Nucleus accumbens (tissue), 56 donors: ENCODE measurements around the gene CCNY.

ENCODE experiments used
- DNase-seq, 56 donors: peaks; one replicate each; lab custom pipeline; 2025; lab: John Stamatoyannopoulos, UW

Gene CCNY

GRCh38 chr10:35423505-35424306, 87.4 kb downstream of the CCNY start:
- DNase-seq: no peak

GRCh38 chr10:35424680-35425285, 88.5 kb downstream of the CCNY start:
- DNase-seq: no peak

- no peak for DNase-seq
Observed at GRCh38 chr10:35425595-35425994, 89.3 kb downstream of the CCNY start.

- DNase-seq: peak in 1 of 56 donors; percentile 24
Observed at GRCh38 chr10:35426657-35427056, 90.3 kb downstream of the CCNY start.

GRCh38 chr10:35427543-35427942, 91.2 kb downstream of the CCNY start:
- no peak for DNase-seq

GRCh38 chr10:35428521-35428920, 92.2 kb downstream of the CCNY start:
- DNase-seq: no peak

- DNase-seq: no peak
Observed at GRCh38 chr10:35432781-35433338, 96.6 kb downstream of the CCNY start.

- DNase-seq: no peak
Observed at GRCh38 chr10:35433851-35434426, 97.6 kb downstream of the CCNY start.

GRCh38 chr10:35434533-35434932, 98.2 kb downstream of the CCNY start:
- DNase-seq: no peak

- DNase-seq: no peak
Observed at GRCh38 chr10:35435824-35436223, 99.5 kb downstream of the CCNY start.

- no peak for DNase-seq
Observed at GRCh38 chr10:35437829-35438228, 101.5 kb downstream of the CCNY start.

- no peak for DNase-seq
Observed at GRCh38 chr10:35438718-35439571, 102.6 kb downstream of the CCNY start.

- DNase-seq: no peak
Observed at GRCh38 chr10:35440016-35440415, 103.7 kb downstream of the CCNY start.

GRCh38 chr10:35442028-35442427, 105.7 kb downstream of the CCNY start:
- no peak for DNase-seq

- DNase-seq: no peak
Observed at GRCh38 chr10:35442592-35442991, 106.3 kb downstream of the CCNY start.

GRCh38 chr10:35443858-35444257, 107.5 kb downstream of the CCNY start:
- no peak for DNase-seq

- DNase-seq: no peak
Observed at GRCh38 chr10:35445150-35445884, 109.0 kb downstream of the CCNY start.

- no peak for DNase-seq
Observed at GRCh38 chr10:35446439-35446838, 110.1 kb downstream of the CCNY start.

- peak in 1 of 56 donors; percentile 32 for DNase-seq
Observed at GRCh38 chr10:35447693-35448407, 111.5 kb downstream of the CCNY start.
